ENCODE measurements around the gene EEF2KMT.

- TF ChIP-seq CTCF (conservative IDR thresholded peaks at IDR 0.05), result no peak
- no peak for TF ChIP-seq EZH2 (IDR thresholded peaks at IDR 0.05; ENCODE audit: low read depth)
Observed at GRCh38 chr16:5040451-5040850, 57.1 kb downstream of the EEF2KMT start.
